Neural progenitor cell (in vitro differentiated cells): ENCODE data around the gene GNG5. TPM values are rescaled to one million over a fixed set of nuclear protein-coding genes. Genes with fewer than 3 reads are reported as not detected.

Experiments
- total RNA-seq: library from RNA; depleted of rRNA; stranded (reverse); fragments of >200 nt; gene quantifications from 2 replicates; pipeline ENCODE4 v1.2.3, GENCODE V29; 2015; ENCODE audit warnings: low replicate concordance

Gene GNG5
- total RNA-seq, 1 donor from 2014 or later, result 95.0 TPM

Other genes with a start within 250 kb of the GNG5 start
- gene SAMD13, start 204.9 kb downstream of the GNG5 start, total RNA-seq, result 4.6 and 5.6 TPM in 2 replicates
- not detected in 2 replicates for gene DNASE2B, start 108.1 kb downstream of the GNG5 start, total RNA-seq
- 51.8 and 81.6 TPM in 2 replicates for gene RPF1, start 27.3 kb downstream of the GNG5 start, total RNA-seq
- gene SPATA1, start 195 bp downstream of the GNG5 start, total RNA-seq, result 2.5 and 3.3 TPM in 2 replicates
- 7.2 and 11.5 TPM in 2 replicates for gene CTBS, start 67.9 kb upstream of the GNG5 start, total RNA-seq
- 28.2 and 54.1 TPM in 2 replicates for gene SSX2IP, start 183.9 kb upstream of the GNG5 start, total RNA-seq